Hematopoietic multipotent progenitor cell (in vitro differentiated cells): ENCODE data around the gene PRRX2. TPM values are rescaled to one million over a fixed set of nuclear protein-coding genes. Genes with fewer than 3 reads are reported as not detected.

Experiments
- total RNA-seq: library from RNA; depleted of rRNA; stranded (reverse); fragments of >200 nt; gene quantifications from one replicate; pipeline ENCODE4 v1.2.3, GENCODE V29; 2012

Gene PRRX2
- total RNA-seq, 1 donor: not detected

Other genes with a start within 250 kb of the PRRX2 start
- gene C9orf50, start 44.5 kb upstream of the PRRX2 start, total RNA-seq: not detected
- 18.9 TPM for gene NTMT1, start 39.5 kb upstream of the PRRX2 start, total RNA-seq
- 15.9 TPM for gene ASB6, start 23.5 kb upstream of the PRRX2 start, total RNA-seq
- gene PTGES, start 87.4 kb downstream of the PRRX2 start, total RNA-seq: under 0.01 TPM
- gene TOR1B, start 137.5 kb downstream of the PRRX2 start, total RNA-seq: 20.2 TPM
- 28.5 TPM for gene TOR1A, start 158.5 kb downstream of the PRRX2 start, total RNA-seq
- gene C9orf78, start 169.6 kb downstream of the PRRX2 start, total RNA-seq: 19.4 TPM
- gene USP20, start 169.8 kb downstream of the PRRX2 start, total RNA-seq: 41.7 TPM